Measurements from ENCODE around the gene DLG2. TPM values are rescaled to one million over a fixed set of nuclear protein-coding genes. Genes with fewer than 3 reads are reported as not detected.

DLG2 gene
- polyA plus RNA-seq, 3 donors = 0.24 to 0.39 TPM; not detected in 1

GRCh38 chr11:84465040-84465439 lies 1162.1 kb downstream of the DLG2 start:
- H3K36me3 Mint-ChIP-seq = no peaks in the 10 kb centered on the region
- no peak for DNase-seq
- Histone ChIP-seq H3K4me3 (replicated peaks in 1 of 3; ENCODE audit: low read depth in 2 of 3, low read length in 3 of 3) (no peak overlapping the region), H3K4me1 (ENCODE audit: control insufficient read depth in 1 of 2, insufficient read depth in 2 of 2, low read length in 2 of 2) (no peaks in the 10 kb centered on the region), H2AFZ (ENCODE audit: insufficient read depth, low read depth, low read length, poor library complexity, severe bottlenecking) (no peak overlapping the region), H3K9me3 (replicated peaks in 1 of 2; ENCODE audit: control insufficient read depth in 1 of 2, insufficient read depth in 1 of 2, low read length in 2 of 2) (no peaks in the 10 kb centered on the region), H3K9ac (ENCODE audit: insufficient read depth, low read length, poor library complexity, severe bottlenecking) (no peak overlapping the region), H3K27me3 (ENCODE audit: control insufficient read depth in 2 of 2, insufficient read depth in 2 of 2, low read length in 2 of 2) (no peaks in the 10 kb centered on the region), H3K79me2 (ENCODE audit: insufficient read depth, low read length) (no peaks in the 10 kb centered on the region), H3K27ac (ENCODE audit: low read depth in 1 of 2, low read length in 2 of 2) (no peak overlapping the region), H4K20me1 (ENCODE audit: insufficient read depth, low read length) (no peaks in the 10 kb centered on the region), H3K4me2 (replicated peaks; ENCODE audit: extremely low read depth, low read length, poor library complexity, severe bottlenecking) (no peak overlapping the region), H3K36me3 (replicated peaks in 1 of 2; ENCODE audit: control insufficient read depth in 1 of 2, insufficient read depth in 2 of 2, low read length in 2 of 2) (no peaks in the 10 kb centered on the region)
- no peak overlapping the region for H3K27ac Mint-ChIP-seq
- TF ChIP-seq CTCF (IDR thresholded peaks at IDR 0.05) = no peak
- H3K27me3 Mint-ChIP-seq (ENCODE audit: low read depth in 3 of 3) = no peaks in the 10 kb centered on the region
- WGBS (ENCODE audit: insufficient coverage) = 80% methylated on average over 2 of the region's 4 CpGs
- H3K4me1 Mint-ChIP-seq = no peaks in the 10 kb centered on the region
- intact Hi-C loops (cut with micrococcal nuclease) = no loop called here
- H3K4me3 Mint-ChIP-seq = no peak overlapping the region
- H3K9me3 Mint-ChIP-seq = no peaks in the 10 kb centered on the region

GRCh38 chr11:84455691-84456090 lies 1171.5 kb downstream of the DLG2 start:
- Mint-ChIP-seq H3K27me3 (ENCODE audit: low read depth in 3 of 3) (peaks cover 0 to 2% (median 0%) of the 10 kb centered on the region in 3 donors), H3K27ac (no peak overlapping the region), H3K9me3 (peaks cover 0 to 2% (median 0%) of the 10 kb centered on the region in 7 donors), H3K4me1 (no peaks in the 10 kb centered on the region), H3K36me3 (no peaks in the 10 kb centered on the region), H3K4me3 (no peak overlapping the region)
- DNase-seq = no peak
- no peak overlapping the region for H3K4me3 ChIP-seq (replicated peaks in 1 of 3; ENCODE audit: low read depth in 2 of 3, low read length in 3 of 3)
- H3K79me2 ChIP-seq (ENCODE audit: insufficient read depth, low read length) = no peaks in the 10 kb centered on the region
- no peak for TF ChIP-seq CTCF (IDR thresholded peaks at IDR 0.05)
- no peak overlapping the region for H3K4me2 ChIP-seq (replicated peaks; ENCODE audit: extremely low read depth, low read length, poor library complexity, severe bottlenecking)
- H2AFZ ChIP-seq (ENCODE audit: insufficient read depth, low read depth, low read length, poor library complexity, severe bottlenecking) = no peak overlapping the region
- no peaks in the 10 kb centered on the region for H3K4me1 ChIP-seq (ENCODE audit: control insufficient read depth in 1 of 2, insufficient read depth in 2 of 2, low read length in 2 of 2)
- no peaks in the 10 kb centered on the region for H3K27me3 ChIP-seq (ENCODE audit: control insufficient read depth in 2 of 2, insufficient read depth in 2 of 2, low read length in 2 of 2)
- no peaks in the 10 kb centered on the region for H3K36me3 ChIP-seq (replicated peaks in 1 of 2; ENCODE audit: control insufficient read depth in 1 of 2, insufficient read depth in 2 of 2, low read length in 2 of 2)
- no peaks in the 10 kb centered on the region for H4K20me1 ChIP-seq (ENCODE audit: insufficient read depth, low read length)
- H3K9ac ChIP-seq (ENCODE audit: insufficient read depth, low read length, poor library complexity, severe bottlenecking) = no peak overlapping the region
- 100% methylated on average over 1 of the region's 3 CpGs for WGBS (ENCODE audit: insufficient coverage)
- intact Hi-C loops (cut with micrococcal nuclease) = no loop called here
- no peaks in the 10 kb centered on the region for H3K9me3 ChIP-seq (replicated peaks in 1 of 2; ENCODE audit: control insufficient read depth in 1 of 2, insufficient read depth in 1 of 2, low read length in 2 of 2)
- H3K27ac ChIP-seq (ENCODE audit: low read depth in 1 of 2, low read length in 2 of 2) = no peak overlapping the region

All from CD14-positive monocyte (primary cell).